HG02938 (cell line): Measurements from ENCODE around the gene TFPI2.
A peak's percentile ranks its signal among the peaks of the same experiment; 100 is the strongest.

ENCODE experiments used
- ATAC-seq: cut with Tn5 transposase; IDR thresholded peaks from one replicate; pipeline ENCODE4 v1.9.1; 2021; ENCODE audit warnings: mild to moderate bottlenecking, moderate library complexity; ENCODE audit not compliant: unreplicated experiment

The TFPI2 gene

DNA sequence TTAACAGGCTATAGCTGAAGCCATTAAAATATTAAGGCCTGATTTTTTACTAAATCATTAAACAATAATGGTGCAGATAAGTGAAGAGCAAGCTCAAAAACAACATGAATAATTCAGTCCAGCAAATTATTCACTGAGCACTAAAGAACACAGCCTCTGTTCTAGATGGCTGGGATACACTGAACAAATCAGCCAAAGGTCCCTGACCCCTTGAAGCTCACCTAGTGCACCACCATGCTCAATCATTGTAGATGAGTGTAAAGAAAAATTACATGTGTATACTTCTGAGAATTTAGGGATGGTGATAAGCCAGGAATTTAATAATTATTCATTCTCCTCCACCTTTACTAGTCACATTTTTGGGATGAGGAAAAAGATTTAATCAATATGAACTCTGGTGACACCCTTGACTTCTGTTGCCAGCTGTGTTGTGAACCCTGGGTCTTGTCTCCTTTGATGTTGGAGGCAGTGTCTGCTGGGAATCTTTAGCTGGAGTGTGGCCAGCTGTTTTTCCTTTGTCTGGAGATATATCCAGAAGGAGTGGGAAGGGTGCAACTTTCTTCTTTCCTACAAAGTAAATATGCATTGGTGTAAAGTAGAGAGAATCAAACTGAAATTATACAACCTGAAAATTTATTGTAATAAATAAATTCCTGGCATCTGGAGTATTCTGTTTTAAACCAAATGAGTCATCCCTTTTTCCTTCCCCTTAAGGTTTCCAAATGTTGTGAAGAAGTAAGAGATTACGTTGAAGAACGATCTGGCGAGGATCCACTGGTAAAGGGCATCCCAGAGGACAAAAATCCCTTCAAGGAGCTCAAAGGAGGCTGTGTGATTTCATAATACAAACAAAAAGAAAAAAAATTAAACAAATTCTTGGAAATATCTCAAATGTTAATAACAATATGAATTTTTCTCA, 19.8 kb upstream of the TFPI2 start:
- ATAC-seq = no peak

DNA sequence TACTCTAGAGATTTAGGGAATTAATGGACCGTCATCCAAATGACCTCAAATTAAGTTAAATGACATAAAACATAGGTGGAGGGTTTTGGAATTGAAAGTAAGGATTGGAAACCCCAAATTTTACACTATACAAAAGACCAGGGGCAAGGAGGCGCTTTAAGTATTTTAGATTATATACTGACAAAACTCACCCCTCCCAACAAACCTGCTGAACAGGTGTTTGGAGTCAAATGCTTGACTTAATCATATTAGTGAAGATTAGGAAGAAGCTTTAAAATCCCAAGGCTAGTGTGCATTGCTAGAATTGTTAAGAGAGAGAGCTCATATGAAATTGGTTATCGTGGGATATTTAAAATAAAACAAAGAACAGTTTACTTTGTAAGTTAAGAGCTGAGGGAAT, 15.7 kb upstream of the TFPI2 start, which contains the start of gene GNGT1:
GNGT1 (plus strand) TSS at position 301 of the 400 bp plus-strand sequence. CDS start 180 bp downstream, outside the sequence.
- no peak for ATAC-seq

GRCh38 chr7:93902777-93903423, 12.3 kb upstream of the TFPI2 start:
- no peak for ATAC-seq

DNA sequence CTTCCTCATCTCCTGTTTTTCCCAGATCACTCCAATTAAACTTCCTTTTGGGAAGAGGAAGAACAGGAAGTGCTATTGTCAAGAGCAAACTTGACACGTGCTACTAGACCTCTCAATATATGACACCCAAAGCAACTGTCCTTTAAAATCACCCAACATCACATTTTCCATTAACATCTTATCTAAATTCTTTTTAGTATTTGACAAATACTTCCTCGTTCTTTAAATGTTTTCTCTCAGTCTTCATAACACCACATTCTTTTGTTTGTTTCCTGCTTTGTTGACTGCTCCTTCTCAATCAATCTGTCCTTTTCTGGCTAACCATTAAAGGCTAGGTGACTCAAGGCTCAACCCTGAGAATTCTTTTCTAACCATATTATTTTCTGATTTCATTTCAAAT, 7.1 kb upstream of the TFPI2 start:
- ATAC-seq = no peak

DNA sequence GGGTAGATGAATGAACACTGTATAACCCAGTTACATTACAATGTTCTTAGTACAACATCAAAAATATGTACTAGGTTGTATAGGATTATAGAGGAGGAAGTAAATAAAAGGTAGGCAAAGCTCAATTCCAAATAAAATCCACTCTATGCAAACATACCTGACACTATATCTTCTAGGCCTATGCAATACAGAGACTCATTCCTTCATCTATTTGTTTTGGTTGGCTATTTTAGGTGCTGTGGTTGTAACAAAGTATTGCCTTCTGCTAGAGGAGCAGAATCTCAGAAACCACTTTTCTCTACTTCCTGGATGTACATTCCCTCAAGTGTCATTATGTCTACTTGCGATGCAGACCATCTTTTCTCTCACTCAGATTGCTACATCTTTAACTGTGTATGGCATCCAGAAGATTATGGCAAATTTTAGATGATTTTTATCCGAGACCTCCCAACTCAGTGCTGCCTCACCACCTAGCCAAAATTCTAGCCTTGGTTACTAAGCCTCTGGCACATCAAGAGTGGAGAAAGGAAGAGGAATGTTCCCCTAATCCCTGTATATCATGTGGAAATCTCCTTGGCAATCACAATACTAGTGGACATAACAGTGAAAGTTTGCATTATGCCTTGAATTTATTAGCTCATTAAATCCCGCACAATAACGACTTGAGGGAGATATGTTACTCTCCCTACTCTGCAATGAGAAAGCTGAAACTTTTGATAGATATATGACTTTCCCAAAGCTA, 5.5 kb upstream of the TFPI2 start:
- no peak for ATAC-seq

GRCh38 chr7:93894966-93895640, 4.5 kb upstream of the TFPI2 start:
- ATAC-seq = no peak

- no peak for ATAC-seq
Observed at GRCh38 chr7:93894426-93894825, 3.9 kb upstream of the TFPI2 start.

GRCh38 chr7:93890041-93890463, 501 bp downstream of the TFPI2 start:
- ATAC-seq = no peak

DNA sequence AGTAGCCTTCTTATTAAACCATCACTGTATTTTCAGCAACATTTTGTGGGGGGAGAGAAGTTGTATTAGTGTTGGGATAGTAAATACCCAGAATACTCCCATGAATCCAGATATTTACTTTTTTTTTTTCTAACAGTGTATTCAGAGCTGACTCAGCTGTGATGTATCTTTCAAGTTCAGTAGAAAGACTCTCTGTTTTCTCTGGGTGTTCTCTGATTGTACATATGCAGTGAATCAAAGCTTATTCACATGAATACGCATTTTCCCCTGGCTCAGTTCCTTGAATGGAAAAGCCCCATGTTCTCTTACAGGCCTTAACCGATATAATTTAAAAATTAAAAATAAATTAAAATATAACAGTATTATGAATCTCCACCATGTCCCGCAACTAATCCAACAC, 1.3 kb downstream of the TFPI2 start:
- no peak for ATAC-seq

- ATAC-seq = no peak
Observed at GRCh38 chr7:93884541-93884940, 6.0 kb downstream of the TFPI2 start.

GRCh38 chr7:93883917-93884345, 6.6 kb downstream of the TFPI2 start:
- no peak for ATAC-seq

- no peak for ATAC-seq
Observed at GRCh38 chr7:93883078-93883916, 7.3 kb downstream of the TFPI2 start.

DNA sequence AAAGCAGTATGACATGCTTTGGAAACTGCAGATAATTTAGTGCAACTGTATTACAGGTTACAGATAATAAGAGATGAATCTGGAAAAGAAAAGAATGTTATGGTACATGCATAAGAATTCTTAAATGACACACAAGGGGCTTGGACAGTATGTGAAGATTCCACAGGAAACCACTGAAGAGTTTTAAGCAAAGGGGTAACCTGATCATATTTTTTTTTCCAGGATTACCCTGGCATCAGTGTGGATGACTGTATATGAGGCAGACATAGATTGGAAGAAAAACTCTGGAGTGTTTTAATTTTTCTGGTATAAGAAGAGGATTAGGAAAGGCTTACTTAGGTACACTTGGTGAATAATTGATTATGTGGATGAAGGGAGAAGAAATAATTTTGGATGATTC, 8.1 kb downstream of the TFPI2 start:
- no peak for ATAC-seq

DNA sequence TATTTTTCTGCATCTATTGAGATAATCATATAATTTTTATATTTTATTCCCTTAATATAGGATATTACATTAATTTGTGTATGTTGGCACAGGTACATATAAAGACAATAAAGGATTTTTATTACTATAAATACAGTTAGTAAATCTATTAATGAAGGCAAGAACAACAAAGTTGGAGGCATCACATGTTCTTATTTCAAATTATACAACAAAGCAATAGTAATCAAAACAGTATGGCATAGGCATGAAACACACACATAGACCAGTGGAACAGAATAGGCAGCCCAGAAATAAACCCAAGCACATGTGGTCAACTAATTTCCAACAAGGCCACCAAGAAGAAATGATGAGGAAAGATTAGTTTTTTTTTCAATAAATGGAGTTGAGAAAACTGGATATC, 11.2 kb downstream of the TFPI2 start:
- ATAC-seq = no peak

- no peak for ATAC-seq
Observed at GRCh38 chr7:93877742-93878141, 12.8 kb downstream of the TFPI2 start.

DNA sequence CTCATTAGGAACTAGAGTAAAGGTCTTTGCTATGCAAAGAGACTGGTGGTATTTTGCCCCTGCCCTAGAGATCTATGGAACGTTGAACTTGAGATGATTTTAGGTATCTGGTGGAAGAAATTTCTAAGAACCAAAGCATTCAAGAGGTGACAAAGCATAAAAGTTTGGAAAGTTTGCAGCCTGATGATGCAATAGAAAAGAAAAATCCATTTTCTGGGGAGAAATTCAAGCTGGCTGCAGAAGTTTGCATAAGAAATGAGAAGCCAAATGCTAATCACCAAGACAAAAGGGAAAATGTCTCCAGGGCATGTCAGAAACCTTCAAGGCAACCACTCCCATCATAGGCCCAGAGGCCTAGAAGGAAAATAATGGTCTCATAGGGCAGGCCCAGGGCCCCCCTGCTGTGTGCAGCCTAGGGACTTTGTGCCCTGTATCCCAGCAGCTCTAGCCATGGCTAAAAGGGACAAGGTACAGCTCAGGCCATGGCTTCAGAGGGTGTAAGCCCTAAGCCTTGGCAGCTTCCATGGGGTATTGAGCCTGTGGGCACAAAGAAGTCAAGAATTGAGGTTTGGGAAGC, 16.5 kb downstream of the TFPI2 start:
- no peak for ATAC-seq

GRCh38 chr7:93866886-93867285, 23.7 kb downstream of the TFPI2 start:
- no peak for ATAC-seq

- no peak for ATAC-seq
Observed at GRCh38 chr7:93862651-93863050, 27.9 kb downstream of the TFPI2 start.

GRCh38 chr7:93861325-93861949, 29.1 kb downstream of the TFPI2 start:
- peak; percentile 71 for ATAC-seq
